Glutamatergic neuron (in vitro differentiated cells): ENCODE measurements around the gene MRFAP1L1. TPM values are rescaled to one million over a fixed set of nuclear protein-coding genes. Genes with fewer than 3 reads are reported as not detected.

Experiments
- DNase-seq: peaks from one replicate; pipeline ENCODE4 v3.0.0; 2022
- H3K27ac Mint-ChIP-seq: one replicate; pipeline ENCODE4 v1.8.0; 2020; ENCODE audit warnings: mild to moderate bottlenecking, mixed read lengths, inconsistent platforms; ENCODE audit not compliant: unreplicated experiment
- H3K27me3 Mint-ChIP-seq: one replicate; pipeline ENCODE4 v1.8.0; 2020; ENCODE audit warnings: mild to moderate bottlenecking, moderate library complexity, mixed read lengths, inconsistent platforms; ENCODE audit not compliant: unreplicated experiment
- H3K36me3 Mint-ChIP-seq: one replicate; pipeline ENCODE4 v1.8.0; 2020; ENCODE audit warnings: mild to moderate bottlenecking, mixed read lengths, inconsistent platforms; ENCODE audit not compliant: unreplicated experiment
- H3K4me1 Mint-ChIP-seq: one replicate; pipeline ENCODE4 v1.8.0; 2020; ENCODE audit warnings: mild to moderate bottlenecking, low read depth, mixed read lengths, inconsistent platforms; ENCODE audit not compliant: unreplicated experiment
- H3K4me3 Mint-ChIP-seq: one replicate; pipeline ENCODE4 v1.8.0; 2020; ENCODE audit warnings: mild to moderate bottlenecking, mixed read lengths, inconsistent platforms; ENCODE audit not compliant: unreplicated experiment
- H3K9me3 Mint-ChIP-seq: one replicate; pipeline ENCODE4 v1.8.0; 2020; ENCODE audit warnings: mild to moderate bottlenecking, moderate library complexity, mixed read lengths, inconsistent platforms; ENCODE audit not compliant: unreplicated experiment
- CTCF ChIP-seq: fragments of 200-600 bp; sonication (generic); IDR thresholded peaks from one replicate; pipeline ENCODE4 v1.5.0; 2021; ENCODE audit not compliant: partially characterized antibody, unreplicated experiment
- total RNA-seq: library from RNA; stranded (reverse); fragmentation: NEBNext Ultra II Directional; extraction: Animal tissue kit (Norgen Biotek cat#: 25700); gene quantifications from one replicate; pipeline ENCODE4 v1.2.1, GENCODE V29; 2021; ENCODE audit not compliant: unreplicated experiment

The MRFAP1L1 gene
- total RNA-seq, 1 donor from 2014 or later = 66.1 TPM

GRCh38 chr4:6671648-6672047, 38.0 kb downstream of the MRFAP1L1 start:
- H3K27me3 Mint-ChIP-seq = peaks cover 10% of the 10 kb centered on the region
- DNase-seq = no peak
- H3K4me1 Mint-ChIP-seq = peaks cover 12% of the 10 kb centered on the region
- no peak for TF ChIP-seq CTCF
- H3K9me3 Mint-ChIP-seq = peaks cover 9% of the 10 kb centered on the region
- H3K36me3 Mint-ChIP-seq = no peaks in the 10 kb centered on the region
- H3K27ac Mint-ChIP-seq = no peak overlapping the region
- no peak overlapping the region for H3K4me3 Mint-ChIP-seq

GRCh38 chr4:6668391-6668790, 41.3 kb downstream of the MRFAP1L1 start:
- Mint-ChIP-seq H3K27ac (no peak overlapping the region), H3K4me1 (peaks cover 1% of the 10 kb centered on the region)

GRCh38 chr4:6665320-6665654, 44.4 kb downstream of the MRFAP1L1 start:
- H3K27me3 Mint-ChIP-seq = peaks cover 7% of the 10 kb centered on the region
- TF ChIP-seq CTCF = no peak

More at GRCh38 chr4:6668391-6668790, 41.3 kb downstream of the MRFAP1L1 start:
- no peak overlapping the region for H3K4me3 Mint-ChIP-seq
- TF ChIP-seq CTCF = no peak
- H3K9me3 Mint-ChIP-seq = peaks cover 3% of the 10 kb centered on the region
- no peak for DNase-seq
- peaks cover 3% of the 10 kb centered on the region for H3K27me3 Mint-ChIP-seq
- no peaks in the 10 kb centered on the region for H3K36me3 Mint-ChIP-seq

GRCh38 chr4:6663596-6664393, 45.9 kb downstream of the MRFAP1L1 start:
- no peak for TF ChIP-seq CTCF
- Mint-ChIP-seq H3K36me3 (no peaks in the 10 kb centered on the region), H3K9me3 (no peaks in the 10 kb centered on the region), H3K27ac (no peak overlapping the region), H3K4me3 (no peak overlapping the region), H3K4me1 (no peaks in the 10 kb centered on the region), H3K27me3 (peaks cover 10% of the 10 kb centered on the region)
- DNase-seq = no peak

More at GRCh38 chr4:6665320-6665654, 44.4 kb downstream of the MRFAP1L1 start:
- H3K27ac Mint-ChIP-seq = no peak overlapping the region
- no peaks in the 10 kb centered on the region for H3K4me1 Mint-ChIP-seq
- no peak for DNase-seq
- H3K4me3 Mint-ChIP-seq = no peak overlapping the region
- no peaks in the 10 kb centered on the region for H3K9me3 Mint-ChIP-seq
- H3K36me3 Mint-ChIP-seq = no peaks in the 10 kb centered on the region

GRCh38 chr4:6662591-6662990, 47.1 kb downstream of the MRFAP1L1 start:
- Mint-ChIP-seq H3K27ac (no peak overlapping the region), H3K27me3 (peaks cover 10% of the 10 kb centered on the region)

More at GRCh38 chr4:6662591-6662990, 47.1 kb downstream of the MRFAP1L1 start:
- Mint-ChIP-seq H3K9me3 (no peaks in the 10 kb centered on the region), H3K4me1 (no peaks in the 10 kb centered on the region), H3K36me3 (no peaks in the 10 kb centered on the region), H3K4me3 (no peak overlapping the region)
- no peak for TF ChIP-seq CTCF
- no peak for DNase-seq
